T-helper 1 cell treated with Interleukin-12 subunit alpha and Interleukin-12 subunit beta and Interleukin-4 antibody, amounts not matched to agents 30 μg/mL and 1 μg/mL, for 36 hours (primary cell): ENCODE measurements around the gene SCYL1.

Experiments used
- H3K27ac Mint-ChIP-seq: one replicate; pipeline ENCODE4 v1.8.0; 2021; ENCODE audit warnings: mild to moderate bottlenecking, mixed read lengths
- H3K27me3 Mint-ChIP-seq: one replicate; pipeline ENCODE4 v1.8.0; 2021; ENCODE audit warnings: low read depth, mixed read lengths
- H3K36me3 Mint-ChIP-seq: one replicate; pipeline ENCODE4 v1.8.0; 2021; ENCODE audit warnings: low read depth, mixed read lengths
- H3K4me1 Mint-ChIP-seq: one replicate; pipeline ENCODE4 v1.8.0; 2021; ENCODE audit warnings: low read depth, mixed read lengths
- H3K4me3 Mint-ChIP-seq: one replicate; pipeline ENCODE4 v1.8.0; 2021; ENCODE audit warnings: mild to moderate bottlenecking, moderate library complexity, mixed read lengths
- H3K9me3 Mint-ChIP-seq: one replicate; pipeline ENCODE4 v1.8.0; 2021; ENCODE audit warnings: mixed read lengths

Gene SCYL1

GRCh38 chr11:65524741-65525545 is at the start of gene SCYL1:
Gene SCYL1, plus strand, starts transcription at chr11:65525083. Its CDS starts 71 bp downstream, at chr11:65525154.
- Mint-ChIP-seq H3K27me3 (no peaks in the 10 kb centered on the region), H3K27ac (peak within 1 kb of the TSS; percentile 89), H3K4me1 (peaks cover 41% of the 10 kb centered on the region), H3K4me3 (peak within 1 kb of the TSS; percentile 89), H3K9me3 (no peaks in the 10 kb centered on the region), H3K36me3 (peaks cover 11% of the 10 kb centered on the region)

- H3K36me3 Mint-ChIP-seq: peaks cover 6% of the 10 kb centered on the region
Measured at GRCh38 chr11:65476632-65477148, 48.2 kb upstream of the SCYL1 start.

GRCh38 chr11:65477149-65477965 is 47.5 kb upstream of the SCYL1 start:
- H3K27ac Mint-ChIP-seq: peak overlapping the region; percentile 99
- peak overlapping the region; percentile 99 for H3K4me3 Mint-ChIP-seq
- peaks cover 2% of the 10 kb centered on the region for H3K27me3 Mint-ChIP-seq
- peaks cover 15% of the 10 kb centered on the region for H3K4me1 Mint-ChIP-seq
- no peaks in the 10 kb centered on the region for H3K9me3 Mint-ChIP-seq
- peaks cover 6% of the 10 kb centered on the region for H3K36me3 Mint-ChIP-seq

More at GRCh38 chr11:65476632-65477148, 48.2 kb upstream of the SCYL1 start:
- Mint-ChIP-seq H3K4me3 (peak overlapping the region; percentile 99), H3K4me1 (peaks cover 21% of the 10 kb centered on the region), H3K27ac (peak overlapping the region; percentile 99), H3K9me3 (no peaks in the 10 kb centered on the region), H3K27me3 (no peaks in the 10 kb centered on the region)

- peaks cover 5% of the 10 kb centered on the region for H3K27me3 Mint-ChIP-seq
- no peak overlapping the region for H3K27ac Mint-ChIP-seq
- H3K4me1 Mint-ChIP-seq: peaks cover 15% of the 10 kb centered on the region
- peaks cover 6% of the 10 kb centered on the region for H3K36me3 Mint-ChIP-seq
- peak overlapping the region; percentile 44 for H3K4me3 Mint-ChIP-seq
- H3K9me3 Mint-ChIP-seq: no peaks in the 10 kb centered on the region
Measured at GRCh38 chr11:65478388-65479183, 46.3 kb upstream of the SCYL1 start.

- peaks cover 15% of the 10 kb centered on the region for H3K4me1 Mint-ChIP-seq
- H3K9me3 Mint-ChIP-seq: no peaks in the 10 kb centered on the region
- no peak overlapping the region for H3K27ac Mint-ChIP-seq
- H3K27me3 Mint-ChIP-seq: peaks cover 5% of the 10 kb centered on the region
- no peak overlapping the region for H3K4me3 Mint-ChIP-seq
- H3K36me3 Mint-ChIP-seq: peaks cover 6% of the 10 kb centered on the region
Measured at GRCh38 chr11:65479184-65480145, 45.4 kb upstream of the SCYL1 start.

GRCh38 chr11:65482306-65482850 is 42.5 kb upstream of the SCYL1 start:
- Mint-ChIP-seq H3K27ac (no peak overlapping the region), H3K4me3 (no peak overlapping the region), H3K36me3 (no peaks in the 10 kb centered on the region), H3K4me1 (peaks cover 10% of the 10 kb centered on the region), H3K9me3 (no peaks in the 10 kb centered on the region), H3K27me3 (peaks cover 5% of the 10 kb centered on the region)

GRCh38 chr11:65485920-65486219 is 39.0 kb upstream of the SCYL1 start:
- Mint-ChIP-seq H3K4me3 (no peak overlapping the region), H3K9me3 (no peaks in the 10 kb centered on the region), H3K36me3 (no peaks in the 10 kb centered on the region), H3K4me1 (peaks cover 22% of the 10 kb centered on the region), H3K27ac (no peak overlapping the region), H3K27me3 (peaks cover 5% of the 10 kb centered on the region)

GRCh38 chr11:65486570-65487466 is 38.1 kb upstream of the SCYL1 start:
- no peaks in the 10 kb centered on the region for H3K36me3 Mint-ChIP-seq
- H3K4me1 Mint-ChIP-seq: peaks cover 22% of the 10 kb centered on the region
- H3K27ac Mint-ChIP-seq: no peak overlapping the region
- H3K9me3 Mint-ChIP-seq: no peaks in the 10 kb centered on the region
- H3K27me3 Mint-ChIP-seq: peaks cover 5% of the 10 kb centered on the region
- H3K4me3 Mint-ChIP-seq: no peak overlapping the region

- H3K27ac Mint-ChIP-seq: peak overlapping the region; percentile 76
- H3K4me1 Mint-ChIP-seq: peaks cover 28% of the 10 kb centered on the region
- H3K36me3 Mint-ChIP-seq: no peaks in the 10 kb centered on the region
- H3K9me3 Mint-ChIP-seq: no peaks in the 10 kb centered on the region
- no peak overlapping the region for H3K4me3 Mint-ChIP-seq
- no peaks in the 10 kb centered on the region for H3K27me3 Mint-ChIP-seq
Measured at GRCh38 chr11:65487467-65488272, 37.2 kb upstream of the SCYL1 start.

GRCh38 chr11:65488273-65489034 is 36.4 kb upstream of the SCYL1 start:
- Mint-ChIP-seq H3K27me3 (no peaks in the 10 kb centered on the region), H3K4me3 (no peak overlapping the region), H3K27ac (peak overlapping the region; percentile 49), H3K9me3 (no peaks in the 10 kb centered on the region), H3K36me3 (no peaks in the 10 kb centered on the region), H3K4me1 (peaks cover 35% of the 10 kb centered on the region)

- H3K4me1 Mint-ChIP-seq: peaks cover 41% of the 10 kb centered on the region
- no peaks in the 10 kb centered on the region for H3K27me3 Mint-ChIP-seq
- H3K36me3 Mint-ChIP-seq: no peaks in the 10 kb centered on the region
- H3K9me3 Mint-ChIP-seq: no peaks in the 10 kb centered on the region
- no peak overlapping the region for H3K27ac Mint-ChIP-seq
- H3K4me3 Mint-ChIP-seq: no peak overlapping the region
Measured at GRCh38 chr11:65489035-65489705, 35.7 kb upstream of the SCYL1 start.
